Hepatocyte (in vitro differentiated cells): ENCODE results near the gene NCS1.

Experiments
- CTCF ChIP-seq: fragments of 200-600 bp; sonication (generic); IDR thresholded peaks from 2 replicates; pipeline ENCODE4 v1.5.1; 2016; ENCODE audit warnings: antibody characterized with exemption, mild to moderate bottlenecking; ENCODE audit not compliant: poor library complexity
- EZH2 ChIP-seq: fragments of 200-600 bp; sonication (generic); IDR thresholded peaks from 2 replicates; pipeline ENCODE4 v1.6.1; 2016; ENCODE audit warnings: antibody characterized with exemption, mild to moderate bottlenecking, borderline replicate concordance
- EZH2phosphoT487 ChIP-seq: fragments of 200-600 bp; sonication (generic); IDR thresholded peaks from one replicate; pipeline ENCODE4 v1.6.1; 2018; ENCODE audit warnings: antibody characterized with exemption, mild to moderate bottlenecking, low read depth, moderate library complexity; ENCODE audit not compliant: unreplicated experiment, severe bottlenecking

GRCh38 chr9:130143958-130144366, 28.2 kb upstream of the NCS1 start:
- TF ChIP-seq CTCF, result no peak
- TF ChIP-seq EZH2, result no peak
- no peak for TF ChIP-seq EZH2phosphoT487
